ENCODE measurements around the gene PRKD2.

GRCh38 chr19:46631481-46631880 is 85.4 kb downstream of the PRKD2 start:
- TF ChIP-seq POLR2A (IDR thresholded peaks at IDR 0.05), result no peak
- no peak for TF ChIP-seq CTCF (IDR thresholded peaks at IDR 0.05)
- no peak for TF ChIP-seq POLR2AphosphoS5 (IDR thresholded peaks at IDR 0.05)
- TF ChIP-seq EP300 (IDR thresholded peaks at IDR 0.05), result no peak
